SK-N-SH (cell line): ENCODE measurements around the gene RHOT1. TPM values are rescaled to one million over a fixed set of nuclear protein-coding genes. Genes with fewer than 3 reads are reported as not detected.
"Not testable (repeated sequence)": the region's sequence is repeated elsewhere in the genome, so short reads cannot be mapped to it uniquely, and the experiment has no call there.

ENCODE experiments used
- CTCF ChIA-PET: fragments of 300-600, 350-600 bp; formaldehyde crosslinking; extraction: SDS; loops from one replicate; lab custom pipeline; 2021; lab: Yijun Ruan, JAX
- POLR2A ChIA-PET: fragments of 350-600 bp; sonication (Branson Sonifier 250); formaldehyde crosslinking; extraction: SDS; loops from one replicate; lab custom pipeline; 2020; ENCODE audit warnings: antibody characterized with exemption, inconsistent platforms; lab: Yijun Ruan, JAX
- DNase-seq: peaks from one replicate; pipeline ENCODE4 v3.0.0; 2012
- H2AFZ ChIP-seq: fragments of 200-600 bp; sonication (generic); 2 replicates; pipeline ENCODE4 v1.8.1; 2016; ENCODE audit warnings: antibody characterized with exemption, mild to moderate bottlenecking, low read depth
- H3F3A ChIP-seq: fragments of 200-600 bp; sonication (generic); replicated peaks from 2 replicates; pipeline ENCODE3; 2016; ENCODE audit warnings: antibody characterized with exemption, mild to moderate bottlenecking; ENCODE audit not compliant: insufficient read depth
- H3K27ac ChIP-seq, 2 experiments: fragments of 200-500 bp in 1 of 2; fragments of 200-600 bp in 1 of 2; sonication (Bioruptor generic) in 1 of 2; sonication (generic), shearing (Covaris generic) in 1 of 2; 2 replicates each; pipeline versions ENCODE4 v1.5.1 to v1.6.1; 2014 to 2016; ENCODE audit warnings: low read depth in 2 of 2, inconsistent platforms in 1 of 2, low read length in 1 of 2, mild to moderate bottlenecking in 1 of 2, mixed read lengths in 1 of 2
- H3K27me3 ChIP-seq: fragments of 200-600 bp; sonication (generic), shearing (Covaris generic); 2 replicates; pipeline ENCODE4 v1.6.1; 2016; ENCODE audit warnings: mixed run types; ENCODE audit not compliant: insufficient read depth
- H3K36me3 ChIP-seq, 2 experiments: fragments of 200-500 bp in 1 of 2; fragments of 200-600 bp in 1 of 2; sonication (Bioruptor generic) in 1 of 2; sonication (generic) in 1 of 2; replicated peaks in 1 of 2; 2 replicates each; pipeline versions ENCODE3 to v1.5.1; 2014 to 2016; ENCODE audit warnings: low read length in 1 of 2, mild to moderate bottlenecking in 1 of 2; ENCODE audit not compliant: insufficient read depth in 2 of 2, control insufficient read depth in 1 of 2
- H3K4me1 ChIP-seq, 2 experiments: fragments of 200-500 bp in 1 of 2; fragments of 200-600 bp in 1 of 2; sonication (Bioruptor generic) in 1 of 2; sonication (generic), shearing (Covaris generic) in 1 of 2; 2 replicates each; pipeline versions ENCODE4 v1.5.1 to v1.6.1; 2014 to 2016; ENCODE audit warnings: low read depth in 1 of 2, low read length in 1 of 2, mixed run types in 1 of 2; ENCODE audit not compliant: insufficient read depth in 2 of 2, control insufficient read depth in 1 of 2
- H3K4me2 ChIP-seq: fragments of 200-600 bp; sonication (generic), shearing (Covaris generic); 2 replicates; pipeline ENCODE4 v1.6.1; 2017; ENCODE audit warnings: mixed run types
- H3K4me3 ChIP-seq, 2 experiments: fragments of 200-500 bp in 1 of 2; fragments of 200-600 bp in 1 of 2; sonication (Bioruptor generic) in 1 of 2; sonication (generic), shearing (Covaris generic) in 1 of 2; 2 replicates each; pipeline versions ENCODE4 v1.5.1 to v1.8.1; 2014 to 2016; ENCODE audit warnings: low read depth in 2 of 2, inconsistent platforms in 1 of 2, low read length in 1 of 2, mild to moderate bottlenecking in 1 of 2, mixed read lengths in 1 of 2, moderate library complexity in 1 of 2
- H3K79me2 ChIP-seq: fragments of 200-600 bp; sonication (generic); 2 replicates; pipeline ENCODE4 v1.8.1; 2017; ENCODE audit warnings: mild to moderate bottlenecking; ENCODE audit not compliant: insufficient read depth
- H3K9ac ChIP-seq: fragments of 200-600 bp; sonication (generic); 2 replicates; pipeline ENCODE4 v1.6.1; 2017; ENCODE audit warnings: mixed run types
- H3K9me2 ChIP-seq: fragments of 200-600 bp; sonication (generic); 2 replicates; pipeline ENCODE4 v1.6.1; 2017; ENCODE audit warnings: mixed run types
- H3K9me3 ChIP-seq: fragments of 200-600 bp; sonication (generic); 2 replicates; pipeline ENCODE4 v1.6.1; 2017; ENCODE audit warnings: mixed run types, mild to moderate bottlenecking, moderate library complexity
- H4K20me1 ChIP-seq: fragments of 200-600 bp; sonication (generic); 2 replicates; pipeline ENCODE4 v1.6.1; 2017; ENCODE audit warnings: mild to moderate bottlenecking, mixed run types; ENCODE audit not compliant: insufficient read depth
- CHD2 ChIP-seq: fragments of 150-350 bp; IDR thresholded peaks from 2 replicates; pipeline ENCODE4 v1.6.1; 2018; ENCODE audit warnings: low read length; ENCODE audit not compliant: partially characterized antibody
- FOXM1 ChIP-seq: IDR thresholded peaks from 2 replicates; pipeline ENCODE4 v1.4.0; 2012; ENCODE audit warnings: low read depth, mild to moderate bottlenecking
- NFIC ChIP-seq: IDR thresholded peaks from 2 replicates; pipeline ENCODE4 v1.4.0; 2012; ENCODE audit warnings: borderline replicate concordance
- POLR2AphosphoS5 ChIP-seq: IDR thresholded peaks from 2 replicates; pipeline ENCODE4 v1.6.1; 2012; ENCODE audit warnings: low read depth, low read length
- RAD21 ChIP-seq: IDR thresholded peaks from 2 replicates; pipeline ENCODE4 v1.6.1; 2012; ENCODE audit warnings: mild to moderate bottlenecking, low read length
- RCOR1 ChIP-seq: fragments of 150-350 bp; IDR thresholded peaks from 2 replicates; pipeline ENCODE4 v1.6.1; 2017; ENCODE audit warnings: antibody characterized with exemption, low read length
- RFX5 ChIP-seq: IDR thresholded peaks from 2 replicates; pipeline ENCODE4 v1.6.1; 2012; ENCODE audit warnings: mild to moderate bottlenecking, improper control_type of control experiment, low read length
- TAF1 ChIP-seq: IDR thresholded peaks from 2 replicates; pipeline ENCODE4 v1.6.1; 2012; ENCODE audit warnings: low read depth, mild to moderate bottlenecking, low read length, moderate library complexity, borderline replicate concordance
- USF1 ChIP-seq: IDR thresholded peaks from 2 replicates; pipeline ENCODE4 v1.4.0; 2012; ENCODE audit warnings: low read depth, borderline replicate concordance
- WGBS: methylation state at CpG from one replicate; pipeline ENCODE4 v1.1.6; 2017; ENCODE audit warnings: low lambda C conversion rate; 5-methylcytosine and 5-hydroxymethylcytosine counted together
- polyA plus RNA-seq, 3 experiments: library from polyadenylated mRNA; depleted of rRNA; stranded (reverse); fragments of >200 nt; gene quantifications; 2 replicates each; pipeline ENCODE4 v1.2.3, GENCODE V29; 2012
- TF ChIP-seq, protein P1 (sequence below): IDR thresholded peaks from 2 replicates; pipeline ENCODE4 v1.6.1; 2012; ENCODE audit warnings: mild to moderate bottlenecking, low read depth, low read length, moderate library complexity
- TF ChIP-seq, protein P2 (sequence below): IDR thresholded peaks from 2 replicates; pipeline ENCODE4; 2012

RHOT1 gene
- polyA plus RNA-seq, 1 of the 3 experiments (the other 2 are of a cell fraction), result 25.0 TPM

DNA sequence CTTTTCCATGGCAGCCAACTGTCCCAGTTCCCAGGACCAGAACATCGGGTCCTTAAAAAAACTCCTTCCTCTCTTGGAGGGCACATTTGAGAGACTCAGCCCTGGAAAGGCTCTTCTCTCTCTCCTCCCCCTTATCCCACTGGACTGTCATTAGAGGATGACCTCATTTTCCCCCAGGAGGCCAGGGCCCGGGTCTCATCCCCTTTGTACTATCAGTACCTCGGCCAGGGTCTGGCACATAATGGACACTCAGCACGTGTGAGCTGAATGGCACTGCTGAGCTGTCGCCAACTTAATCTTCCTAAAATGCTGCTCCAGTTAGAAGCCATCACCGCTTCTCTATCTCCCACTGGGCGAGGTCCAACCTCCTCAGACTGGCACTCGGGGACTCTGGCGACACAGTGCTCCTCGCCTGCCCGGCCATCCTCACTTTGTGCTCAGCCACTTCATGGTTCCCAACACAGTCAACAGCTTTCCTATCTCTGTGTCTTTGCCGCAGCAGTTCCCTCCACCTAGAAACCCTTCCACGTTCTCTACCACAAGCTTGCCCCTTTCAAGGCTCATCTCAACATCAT, 119.7 kb downstream of the RHOT1 start:
- Histone ChIP-seq H2AFZ (no peak overlapping the region), H3K4me3 (no peak overlapping the region), H3K4me1 (peaks cover 0 to 10% of the 10 kb centered on the region in 2 experiments; a peak in 1 of 4 replicates), H3K36me3 (no peaks in the 10 kb centered on the region), H3K27me3 (peaks cover 6% of the 10 kb centered on the region; the same call in 1 of the 2 replicates), H3F3A (peaks cover 7% of the 10 kb centered on the region), H4K20me1 (no peaks in the 10 kb centered on the region), H3K9ac (no peak overlapping the region), H3K4me2 (no peak overlapping the region), H3K27ac (no peak overlapping the region), H3K9me2 (no peaks in the 10 kb centered on the region), H3K9me3 (no peaks in the 10 kb centered on the region), H3K79me2 (no peaks in the 10 kb centered on the region)
- ChIA-PET POLR2A (no interaction called here), CTCF (interaction anchor here (0.9 to 13.5 kb wide), 5 partner anchors 9 to 59 kb away, joined by 3 to 192 read pairs (median 5); no protein-coding TSS in a partner anchor)
- DNase-seq, result no peak
- TF ChIP-seq, protein P1, sequence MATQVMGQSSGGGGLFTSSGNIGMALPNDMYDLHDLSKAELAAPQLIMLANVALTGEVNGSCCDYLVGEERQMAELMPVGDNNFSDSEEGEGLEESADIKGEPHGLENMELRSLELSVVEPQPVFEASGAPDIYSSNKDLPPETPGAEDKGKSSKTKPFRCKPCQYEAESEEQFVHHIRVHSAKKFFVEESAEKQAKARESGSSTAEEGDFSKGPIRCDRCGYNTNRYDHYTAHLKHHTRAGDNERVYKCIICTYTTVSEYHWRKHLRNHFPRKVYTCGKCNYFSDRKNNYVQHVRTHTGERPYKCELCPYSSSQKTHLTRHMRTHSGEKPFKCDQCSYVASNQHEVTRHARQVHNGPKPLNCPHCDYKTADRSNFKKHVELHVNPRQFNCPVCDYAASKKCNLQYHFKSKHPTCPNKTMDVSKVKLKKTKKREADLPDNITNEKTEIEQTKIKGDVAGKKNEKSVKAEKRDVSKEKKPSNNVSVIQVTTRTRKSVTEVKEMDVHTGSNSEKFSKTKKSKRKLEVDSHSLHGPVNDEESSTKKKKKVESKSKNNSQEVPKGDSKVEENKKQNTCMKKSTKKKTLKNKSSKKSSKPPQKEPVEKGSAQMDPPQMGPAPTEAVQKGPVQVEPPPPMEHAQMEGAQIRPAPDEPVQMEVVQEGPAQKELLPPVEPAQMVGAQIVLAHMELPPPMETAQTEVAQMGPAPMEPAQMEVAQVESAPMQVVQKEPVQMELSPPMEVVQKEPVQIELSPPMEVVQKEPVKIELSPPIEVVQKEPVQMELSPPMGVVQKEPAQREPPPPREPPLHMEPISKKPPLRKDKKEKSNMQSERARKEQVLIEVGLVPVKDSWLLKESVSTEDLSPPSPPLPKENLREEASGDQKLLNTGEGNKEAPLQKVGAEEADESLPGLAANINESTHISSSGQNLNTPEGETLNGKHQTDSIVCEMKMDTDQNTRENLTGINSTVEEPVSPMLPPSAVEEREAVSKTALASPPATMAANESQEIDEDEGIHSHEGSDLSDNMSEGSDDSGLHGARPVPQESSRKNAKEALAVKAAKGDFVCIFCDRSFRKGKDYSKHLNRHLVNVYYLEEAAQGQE, result peak; percentile 72; the same call in 1 of the 2 replicates
- TF ChIP-seq RAD21, result no peak
- 82% methylated on average over 13 of the region's 13 CpGs for WGBS

GRCh38 chr17:32263515-32263914, 121.2 kb downstream of the RHOT1 start:
- H3K27me3 ChIP-seq, POLR2A ChIA-PET: not testable (repeated sequence)

DNA sequence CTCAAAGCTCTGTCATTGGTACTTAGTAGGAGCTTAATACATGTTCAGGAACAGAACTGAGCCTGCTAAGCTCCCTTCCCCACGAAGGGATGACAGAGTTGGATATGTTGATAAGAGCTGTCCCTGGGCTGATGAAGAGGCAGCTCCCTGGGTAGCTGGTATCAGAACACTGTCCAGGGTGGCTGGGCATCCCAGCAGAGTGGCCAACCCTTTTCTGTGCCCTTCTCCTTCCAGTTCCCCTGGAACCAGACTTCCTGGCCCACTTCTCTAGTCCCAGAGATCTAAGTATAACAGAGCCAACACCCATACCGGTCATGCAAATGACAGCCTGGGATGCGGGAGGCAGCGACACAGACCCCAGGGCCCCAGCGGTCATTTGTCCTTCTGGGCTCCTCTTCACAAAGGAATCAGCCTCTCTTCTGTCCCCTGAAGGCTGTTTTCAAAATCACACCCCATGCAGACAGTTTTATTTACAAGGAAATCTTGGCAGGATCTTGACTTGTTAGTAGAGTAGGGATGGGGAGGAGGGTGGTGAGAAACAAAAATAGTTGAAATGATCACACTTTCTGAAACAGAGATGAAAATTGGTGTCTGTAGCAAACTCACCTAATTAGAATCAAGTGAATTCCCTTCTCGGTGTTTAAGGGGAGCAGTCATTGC, 122.0 kb downstream of the RHOT1 start:
- no peaks in the 10 kb centered on the region for H3K9me3 ChIP-seq
- no peak overlapping the region for H3K4me3 ChIP-seq
- no peak overlapping the region for H2AFZ ChIP-seq
- peaks cover 0 to 10% of the 10 kb centered on the region in 2 experiments; a peak in 1 of 4 replicates for H3K4me1 ChIP-seq
- ChIA-PET POLR2A (no interaction called here), CTCF (interaction anchor here (1.4 to 4.6 kb wide), 3 partner anchors 11 to 55 kb away, joined by 4 to 25 read pairs (median 5); no protein-coding TSS in a partner anchor)
- 79% methylated on average over 6 of the region's 6 CpGs for whole genome bisulfite sequencing
- peaks cover 7% of the 10 kb centered on the region; the same call in 1 of the 2 replicates for H3K27me3 ChIP-seq
- H3F3A ChIP-seq, result peaks cover 11% of the 10 kb centered on the region
- H3K27ac ChIP-seq, result no peak overlapping the region
- no peak for DNase-seq
- H3K4me2 ChIP-seq, result no peak overlapping the region
- no peaks in the 10 kb centered on the region for H3K9me2 ChIP-seq
- no peaks in the 10 kb centered on the region for H3K79me2 ChIP-seq
- no peaks in the 10 kb centered on the region for H4K20me1 ChIP-seq
- no peaks in the 10 kb centered on the region for H3K36me3 ChIP-seq
- H3K9ac ChIP-seq, result no peak overlapping the region
- TF ChIP-seq FOXM1 (no peak), USF1 (no peak), TAF1 (no peak), RCOR1 (no peak), RAD21 (no peak), RFX5 (no peak), NFIC (no peak), CHD2 (no peak), POLR2AphosphoS5 (no peak)
- TF ChIP-seq, protein P2, sequence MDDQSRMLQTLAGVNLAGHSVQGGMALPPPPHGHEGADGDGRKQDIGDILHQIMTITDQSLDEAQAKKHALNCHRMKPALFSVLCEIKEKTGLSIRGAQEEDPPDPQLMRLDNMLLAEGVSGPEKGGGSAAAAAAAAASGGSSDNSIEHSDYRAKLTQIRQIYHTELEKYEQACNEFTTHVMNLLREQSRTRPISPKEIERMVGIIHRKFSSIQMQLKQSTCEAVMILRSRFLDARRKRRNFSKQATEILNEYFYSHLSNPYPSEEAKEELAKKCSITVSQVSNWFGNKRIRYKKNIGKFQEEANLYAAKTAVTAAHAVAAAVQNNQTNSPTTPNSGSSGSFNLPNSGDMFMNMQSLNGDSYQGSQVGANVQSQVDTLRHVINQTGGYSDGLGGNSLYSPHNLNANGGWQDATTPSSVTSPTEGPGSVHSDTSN, result no peak

More at GRCh38 chr17:32263515-32263914, 121.2 kb downstream of the RHOT1 start:
- H3K27ac ChIP-seq, H2AFZ ChIP-seq, H3K9me2 ChIP-seq, H3K4me1 ChIP-seq, H4K20me1 ChIP-seq, H3K9me3 ChIP-seq, DNase-seq, H3K4me2 ChIP-seq, H3K9ac ChIP-seq, H3K4me3 ChIP-seq, H3K36me3 ChIP-seq, H3K79me2 ChIP-seq: not testable (repeated sequence)
- CTCF ChIA-PET, result interaction anchor here (1.8 to 4.6 kb wide), 2 partner anchors 10 to 56 kb away, joined by 5 to 25 read pairs; no protein-coding TSS in a partner anchor
- 93% methylated on average over 17 of the region's 17 CpGs for WGBS
- peaks cover 11% of the 10 kb centered on the region for H3F3A ChIP-seq
